ENCODE measurements around the gene KCNQ4. TPM values are rescaled to one million over a fixed set of nuclear protein-coding genes. Genes with fewer than 3 reads are reported as not detected.
A peak's percentile ranks its signal among the peaks of the same experiment; 100 is the strongest.

Gene KCNQ4
- total RNA-seq, 1 donor from 2014 or later = under 0.01 TPM

DNA sequence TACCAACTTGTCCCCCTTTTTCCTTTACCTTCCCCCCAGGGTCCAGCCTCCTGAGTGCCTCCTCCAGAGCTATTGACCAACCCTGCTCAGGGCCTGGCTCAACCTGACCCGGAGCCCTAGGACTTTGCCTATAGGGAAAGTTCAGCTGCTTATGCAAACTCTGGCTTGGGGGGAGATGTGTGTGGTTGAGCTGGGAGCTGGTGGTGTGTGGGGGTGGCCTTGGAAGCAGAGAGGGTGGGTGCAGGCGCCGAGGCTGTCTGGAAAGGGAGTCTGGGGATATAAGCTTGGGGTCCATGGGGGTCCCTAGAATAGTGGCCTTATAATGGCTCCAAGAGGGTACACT is 14.1 kb downstream of the KCNQ4 start:
- H3K4me3 ChIP-seq (ENCODE audit: low read depth, low read length) = no peak overlapping the region
- no peaks in the 10 kb centered on the region for H3K27me3 ChIP-seq (ENCODE audit: control insufficient read depth, insufficient read depth, low read length)
- FAIRE-seq (no peak), DNase-seq (ENCODE audit: low read depth) (no peak)
- no peaks in the 10 kb centered on the region for H3K36me3 ChIP-seq (ENCODE audit: control insufficient read depth, insufficient read depth, low read length)
- TF ChIP-seq, protein P1, sequence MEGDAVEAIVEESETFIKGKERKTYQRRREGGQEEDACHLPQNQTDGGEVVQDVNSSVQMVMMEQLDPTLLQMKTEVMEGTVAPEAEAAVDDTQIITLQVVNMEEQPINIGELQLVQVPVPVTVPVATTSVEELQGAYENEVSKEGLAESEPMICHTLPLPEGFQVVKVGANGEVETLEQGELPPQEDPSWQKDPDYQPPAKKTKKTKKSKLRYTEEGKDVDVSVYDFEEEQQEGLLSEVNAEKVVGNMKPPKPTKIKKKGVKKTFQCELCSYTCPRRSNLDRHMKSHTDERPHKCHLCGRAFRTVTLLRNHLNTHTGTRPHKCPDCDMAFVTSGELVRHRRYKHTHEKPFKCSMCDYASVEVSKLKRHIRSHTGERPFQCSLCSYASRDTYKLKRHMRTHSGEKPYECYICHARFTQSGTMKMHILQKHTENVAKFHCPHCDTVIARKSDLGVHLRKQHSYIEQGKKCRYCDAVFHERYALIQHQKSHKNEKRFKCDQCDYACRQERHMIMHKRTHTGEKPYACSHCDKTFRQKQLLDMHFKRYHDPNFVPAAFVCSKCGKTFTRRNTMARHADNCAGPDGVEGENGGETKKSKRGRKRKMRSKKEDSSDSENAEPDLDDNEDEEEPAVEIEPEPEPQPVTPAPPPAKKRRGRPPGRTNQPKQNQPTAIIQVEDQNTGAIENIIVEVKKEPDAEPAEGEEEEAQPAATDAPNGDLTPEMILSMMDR (IDR thresholded peaks at IDR 0.05; ENCODE audit: insufficient read depth, low read length, severe bottlenecking) = no peak

- FAIRE-seq (no peak), DNase-seq (ENCODE audit: low read depth) (no peak)
- H3K27me3 ChIP-seq (ENCODE audit: control insufficient read depth, insufficient read depth, low read length) = no peaks in the 10 kb centered on the region
- no peak overlapping the region for H3K4me3 ChIP-seq (ENCODE audit: low read depth, low read length)
- TF ChIP-seq, protein P1 (IDR thresholded peaks at IDR 0.05; ENCODE audit: insufficient read depth, low read length, severe bottlenecking) = no peak
- H3K36me3 ChIP-seq (ENCODE audit: control insufficient read depth, insufficient read depth, low read length) = no peaks in the 10 kb centered on the region
Measured at GRCh38 chr1:40798366-40799281, 15.0 kb downstream of the KCNQ4 start.

DNA sequence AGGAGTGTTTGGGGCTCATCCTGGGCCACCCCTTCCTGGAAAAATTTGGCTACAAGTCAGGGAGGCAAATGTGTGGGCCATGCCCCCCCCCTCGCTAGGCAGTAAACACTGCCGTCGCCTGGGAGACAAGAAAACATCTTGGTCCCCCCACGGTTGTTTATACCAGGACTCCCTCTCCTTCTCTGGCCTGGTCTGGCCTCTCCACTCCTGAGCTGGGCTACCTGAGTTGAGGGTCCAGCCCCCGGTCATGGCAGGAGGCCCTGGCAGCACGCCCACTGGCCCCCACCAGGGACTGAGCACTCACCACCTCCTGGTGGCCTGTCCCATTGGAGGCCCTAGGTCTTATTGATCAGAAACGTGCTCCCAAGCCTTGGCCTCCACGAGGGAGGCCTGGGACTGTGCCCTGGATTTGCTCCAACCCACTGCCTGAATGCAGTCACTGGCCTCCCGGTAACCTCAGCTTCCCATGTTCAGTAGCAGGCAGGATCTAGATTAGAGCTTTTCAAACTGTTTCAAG is 15.8 kb downstream of the KCNQ4 start:
- H3K4me3 ChIP-seq (ENCODE audit: low read depth, low read length) = no peak overlapping the region
- no peaks in the 10 kb centered on the region for H3K27me3 ChIP-seq (ENCODE audit: control insufficient read depth, insufficient read depth, low read length)
- DNase-seq (ENCODE audit: low read depth) (no peak), FAIRE-seq (no peak)
- no peaks in the 10 kb centered on the region for H3K36me3 ChIP-seq (ENCODE audit: control insufficient read depth, insufficient read depth, low read length)
- TF ChIP-seq, protein P1 (IDR thresholded peaks at IDR 0.05; ENCODE audit: insufficient read depth, low read length, severe bottlenecking) = no peak

DNA sequence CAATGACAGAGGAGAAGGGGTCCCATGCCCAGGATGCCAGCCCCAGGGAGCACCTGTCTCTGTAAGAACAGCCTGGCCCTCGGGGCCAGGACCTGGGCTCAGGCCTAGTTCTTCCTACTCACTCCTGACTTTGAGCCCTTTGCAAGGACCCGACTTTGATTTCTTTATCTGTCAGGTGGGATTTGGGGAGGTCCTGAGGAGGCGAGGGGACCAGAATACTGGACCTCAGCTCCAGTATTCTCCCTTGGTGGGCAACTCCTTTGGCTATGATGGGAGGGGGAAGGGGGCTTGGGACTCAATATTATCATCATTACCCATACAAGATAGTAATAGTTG is 18.1 kb downstream of the KCNQ4 start:
- DNase-seq (ENCODE audit: low read depth) = no peak
- FAIRE-seq = no peak
- H3K27me3 ChIP-seq (ENCODE audit: control insufficient read depth, insufficient read depth, low read length) = no peaks in the 10 kb centered on the region
- TF ChIP-seq, protein P1 (IDR thresholded peaks at IDR 0.05; ENCODE audit: insufficient read depth, low read length, severe bottlenecking) = no peak
- no peak overlapping the region for H3K4me3 ChIP-seq (ENCODE audit: low read depth, low read length)
- no peaks in the 10 kb centered on the region for H3K36me3 ChIP-seq (ENCODE audit: control insufficient read depth, insufficient read depth, low read length)

GRCh38 chr1:40802078-40802741 is 18.6 kb downstream of the KCNQ4 start:
- no peaks in the 10 kb centered on the region for H3K36me3 ChIP-seq (ENCODE audit: control insufficient read depth, insufficient read depth, low read length)
- H3K4me3 ChIP-seq (ENCODE audit: low read depth, low read length) = peak overlapping the region; percentile 34
- DNase-seq (ENCODE audit: low read depth) (peak; percentile 57), FAIRE-seq (no peak)
- TF ChIP-seq, protein P1 (IDR thresholded peaks at IDR 0.05; ENCODE audit: insufficient read depth, low read length, severe bottlenecking) = no peak
- H3K27me3 ChIP-seq (ENCODE audit: control insufficient read depth, insufficient read depth, low read length) = no peaks in the 10 kb centered on the region

Measured in bronchial epithelial cell (primary cell).